GM23338 (cell line): ENCODE data around the gene TIMM23.
"Not testable (repeated sequence)": the region's sequence is repeated elsewhere in the genome, so short reads cannot be mapped to it uniquely, and the experiment has no call there.

Experiments
- CREB1 ChIP-seq: fragments of 250-450 bp; sonication (Bioruptor Pico); IDR thresholded peaks from 2 replicates; pipeline ENCODE4 v1.5.0; 2020; ENCODE audit warnings: low read depth, mild to moderate bottlenecking, moderate library complexity
- CTCF ChIP-seq, 2 experiments: fragments of 200-600 bp in 1 of 2; sonication (generic) in 1 of 2; conservative IDR thresholded peaks; 2 replicates each; pipeline versions ENCODE4 v1.5.1 to v1.6.1; 2016 to 2017; ENCODE audit warnings: antibody characterized with exemption in 2 of 2, low read depth in 2 of 2, mild to moderate bottlenecking in 2 of 2, moderate library complexity in 1 of 2
- ETS1 ChIP-seq: IDR thresholded peaks from 2 replicates; pipeline ENCODE4 v1.6.1; 2016; ENCODE audit warnings: antibody characterized with exemption
- EZH2 ChIP-seq: fragments of 200-600 bp; sonication (generic); IDR thresholded peaks from one replicate; pipeline ENCODE4 v1.8.0; 2017; ENCODE audit warnings: antibody characterized with exemption, mild to moderate bottlenecking, low read depth; ENCODE audit not compliant: unreplicated experiment
- EZH2phosphoT487 ChIP-seq: fragments of 200-600 bp; sonication (generic); IDR thresholded peaks from one replicate; pipeline ENCODE4 v1.8.1; 2018; ENCODE audit warnings: antibody characterized with exemption; ENCODE audit not compliant: unreplicated experiment
- JUNB ChIP-seq: IDR thresholded peaks from one replicate; pipeline ENCODE4 v1.6.1; 2016; ENCODE audit warnings: antibody characterized with exemption; ENCODE audit not compliant: unreplicated experiment
- NANOG ChIP-seq: IDR thresholded peaks from 2 replicates; pipeline ENCODE4 v1.6.1; 2016; ENCODE audit warnings: antibody characterized with exemption, borderline replicate concordance
- POLR2AphosphoS5 ChIP-seq: IDR thresholded peaks from 2 replicates; pipeline ENCODE4 v1.6.1; 2016; ENCODE audit warnings: antibody characterized with exemption, low read depth
- REST ChIP-seq: IDR thresholded peaks from one replicate; pipeline ENCODE4 v1.6.1; 2018; ENCODE audit warnings: antibody characterized with exemption; ENCODE audit not compliant: unreplicated experiment
- STAT1 ChIP-seq: IDR thresholded peaks from one replicate; pipeline ENCODE4 v1.6.1; 2016; ENCODE audit warnings: antibody characterized with exemption; ENCODE audit not compliant: unreplicated experiment
- ZNF114 ChIP-seq: fragments of 250-450 bp; sonication (Bioruptor Pico); IDR thresholded peaks from 2 replicates; pipeline ENCODE4 v1.5.0; 2020; ENCODE audit warnings: mild to moderate bottlenecking, moderate library complexity
- ZNF331 ChIP-seq: fragments of 250-450 bp; sonication (Bioruptor Pico); IDR thresholded peaks from 2 replicates; pipeline ENCODE4 v1.5.0; 2020; ENCODE audit warnings: low read depth, mild to moderate bottlenecking, moderate library complexity

GRCh38 chr10:45984473-45984872 is 12.2 kb downstream of the TIMM23 start:
- TF ChIP-seq CTCF (conservative IDR thresholded peaks at IDR 0.05; ENCODE audit: low read depth in 2 of 2); EZH2phosphoT487; REST; EZH2; CREB1 (CRISPR knock-in tag); STAT1; POLR2AphosphoS5; ZNF114 (CRISPR knock-in tag); ZNF331 (CRISPR knock-in tag); JUNB; NANOG; ETS1: not testable (repeated sequence)
